CD14-positive monocyte (primary cell): ENCODE results near the gene MUC20. TPM values are rescaled to one million over a fixed set of nuclear protein-coding genes. Genes with fewer than 3 reads are reported as not detected.

Experiments
- DNase-seq, 3 donors: peaks; one replicate each; pipeline ENCODE4 v3.0.0-alpha.2; 2011 to 2022
- H2AFZ ChIP-seq: 2 replicates; pipeline ENCODE4 v1.6.0; 2012; ENCODE audit warnings: mild to moderate bottlenecking, low read depth, low read length, inconsistent platforms; ENCODE audit not compliant: insufficient read depth, poor library complexity, severe bottlenecking
- H3K27ac ChIP-seq, 2 donors: 1 replicate in 1 of 2; 2 replicates in 1 of 2; pipeline ENCODE4 v1.5.1; 2012 to 2013; ENCODE audit warnings: low read length in 2 of 2, control low read depth in 1 of 2, inconsistent platforms in 1 of 2, low read depth in 1 of 2, mild to moderate bottlenecking in 1 of 2
- H3K27me3 ChIP-seq, 2 donors: one replicate each; pipeline versions ENCODE4 v1.6.0 to v1.6.1; 2011 to 2013; ENCODE audit warnings: low read length in 2 of 2; ENCODE audit not compliant: control insufficient read depth in 2 of 2, insufficient read depth in 2 of 2
- H3K36me3 ChIP-seq, 2 donors: replicated peaks in 1 of 2; 1 replicate in 1 of 2; 2 replicates in 1 of 2; pipeline versions ENCODE4 v1.5.1 to v1.6.1; 2012 to 2013; ENCODE audit warnings: low read length in 2 of 2, control low read depth in 1 of 2, inconsistent platforms in 1 of 2, mild to moderate bottlenecking in 1 of 2; ENCODE audit not compliant: insufficient read depth in 2 of 2, control insufficient read depth in 1 of 2
- H3K4me1 ChIP-seq, 2 donors: 1 replicate in 1 of 2; 2 replicates in 1 of 2; pipeline versions ENCODE4 v1.5.1 to v1.6.1; 2012 to 2013; ENCODE audit warnings: low read length in 2 of 2, control low read depth in 1 of 2, inconsistent platforms in 1 of 2, mild to moderate bottlenecking in 1 of 2, moderate library complexity in 1 of 2; ENCODE audit not compliant: insufficient read depth in 2 of 2, control insufficient read depth in 1 of 2
- H3K4me2 ChIP-seq: replicated peaks from 2 replicates; pipeline ENCODE3; 2012; ENCODE audit warnings: low read length, moderate library complexity, mild to moderate bottlenecking; ENCODE audit not compliant: poor library complexity, severe bottlenecking; ENCODE audit errors: extremely low read depth
- H3K4me3 ChIP-seq, 3 experiments: fragments of 200-600 bp in 1 of 3; sonication (generic) in 1 of 3; replicated peaks in 1 of 3; 1 replicate in 2 of 3; 2 replicates in 1 of 3; pipeline ENCODE4 v1.5.1; 2011 to 2013; ENCODE audit warnings: low read length in 3 of 3, mild to moderate bottlenecking in 3 of 3, control low read depth in 2 of 3, low read depth in 2 of 3, inconsistent platforms in 1 of 3, moderate library complexity in 1 of 3
- H3K79me2 ChIP-seq: 2 replicates; pipeline ENCODE4 v1.6.0; 2012; ENCODE audit warnings: mild to moderate bottlenecking, control low read depth, inconsistent platforms, low read length, moderate library complexity; ENCODE audit not compliant: insufficient read depth
- H3K9ac ChIP-seq: 2 replicates; pipeline ENCODE4 v1.6.0; 2017; ENCODE audit warnings: low read length, mild to moderate bottlenecking; ENCODE audit not compliant: insufficient read depth, poor library complexity, severe bottlenecking
- H3K9me3 ChIP-seq, 2 donors: replicated peaks in 1 of 2; 1 replicate in 1 of 2; 2 replicates in 1 of 2; pipeline versions ENCODE4 v1.5.1 to v1.6.1; 2012 to 2013; ENCODE audit warnings: low read length in 2 of 2, control low read depth in 1 of 2; ENCODE audit not compliant: control insufficient read depth in 1 of 2, insufficient read depth in 1 of 2
- H4K20me1 ChIP-seq: 2 replicates; pipeline ENCODE4 v1.6.0; 2012; ENCODE audit warnings: mild to moderate bottlenecking, low read length, control low read depth, moderate library complexity; ENCODE audit not compliant: insufficient read depth
- H3K27ac Mint-ChIP-seq, 7 donors: one replicate each; pipeline ENCODE4 v1.8.0; 2020; ENCODE audit warnings: mild to moderate bottlenecking in 7 of 7, mixed read lengths in 7 of 7, moderate library complexity in 6 of 7, inconsistent platforms in 2 of 7
- H3K27me3 Mint-ChIP-seq, 3 donors: one replicate each; pipeline ENCODE4 v1.8.0; 2021 to 2022; ENCODE audit warnings: low read depth in 3 of 3, mild to moderate bottlenecking in 3 of 3, mixed read lengths in 3 of 3, moderate library complexity in 3 of 3, inconsistent platforms in 1 of 3
- H3K36me3 Mint-ChIP-seq, 2 donors: one replicate each; pipeline ENCODE4 v1.8.0; 2020; ENCODE audit warnings: mixed read lengths in 2 of 2, inconsistent platforms in 1 of 2, mild to moderate bottlenecking in 1 of 2
- H3K4me1 Mint-ChIP-seq: one replicate; pipeline ENCODE4 v1.8.0; 2020; ENCODE audit warnings: mild to moderate bottlenecking, mixed read lengths
- H3K4me3 Mint-ChIP-seq, 2 donors: one replicate each; pipeline ENCODE4 v1.8.0; 2020; ENCODE audit warnings: mild to moderate bottlenecking in 2 of 2, mixed read lengths in 2 of 2, moderate library complexity in 1 of 2
- H3K9me3 Mint-ChIP-seq, 7 donors: one replicate each; pipeline ENCODE4 v1.8.0; 2020 to 2022; ENCODE audit warnings: mixed read lengths in 7 of 7, mild to moderate bottlenecking in 6 of 7, moderate library complexity in 6 of 7, inconsistent platforms in 2 of 7
- CTCF ChIP-seq: fragments of 200-600 bp; IDR thresholded peaks from one replicate; pipeline ENCODE4 v1.8.0; 2022; ENCODE audit warnings: antibody characterized with exemption, mild to moderate bottlenecking
- WGBS: methylation state at CpG from one replicate; pipeline ENCODE4 v1.1.5; 2013; ENCODE audit warnings: missing lambda C conversion rate; ENCODE audit not compliant: insufficient coverage; 5-methylcytosine and 5-hydroxymethylcytosine counted together
- intact Hi-C, 2 donors: fragments of 100-400 bp; cut with micrococcal nuclease; formaldehyde crosslinking; loops; one replicate each; pipeline versions ENCODE4 v1.15.0 to v1.15.1; 2023
- polyA plus RNA-seq, 3 donors: library from polyadenylated mRNA; depleted of rRNA in 1 of 3; unstranded in 2 of 3; stranded (reverse) in 1 of 3; fragments of 300-500 nt in 2 of 3; fragments of >200 nt in 1 of 3; fragmentation: Illumina TruSeq in 2 of 3; gene quantifications; 1 replicate in 2 of 3; 2 replicates in 1 of 3; pipeline ENCODE4 v1.2.3, GENCODE V29; 2012 to 2021

Gene MUC20
- polyA plus RNA-seq, 3 donors = 5.4 TPM; not detected in 2

GRCh38 chr3:195692354-195692685 lies 28.5 kb upstream of the MUC20 start:
- no peak overlapping the region for H3K4me2 ChIP-seq
- H3K27me3 Mint-ChIP-seq = no peaks in the 10 kb centered on the region
- H3K36me3 Mint-ChIP-seq = peaks cover 64 to 72% of the 10 kb centered on the region in 2 donors

GRCh38 chr3:195692781-195693427 lies 27.9 kb upstream of the MUC20 start:
- Mint-ChIP-seq H3K4me1 (peaks cover 2% of the 10 kb centered on the region), H3K9me3 (peaks cover 0 to 2% (median 0%) of the 10 kb centered on the region in 7 donors), H3K4me3 (no peak overlapping the region), H3K36me3 (peaks cover 65 to 74% of the 10 kb centered on the region in 2 donors), H3K27me3 (no peaks in the 10 kb centered on the region), H3K27ac (no peak overlapping the region)
- H3K4me1 ChIP-seq = no peaks in the 10 kb centered on the region
- no peak overlapping the region for H3K27ac ChIP-seq
- no peak overlapping the region for H3K4me3 ChIP-seq
- H3K9me3 ChIP-seq = no peaks in the 10 kb centered on the region
- no peak overlapping the region for H3K4me2 ChIP-seq
- peaks cover 55 to 71% of the 10 kb centered on the region in 2 donors for H3K36me3 ChIP-seq
- TF ChIP-seq CTCF = no peak
- intact Hi-C loops = no loop called here
- H3K9ac ChIP-seq = no peak overlapping the region
- WGBS = 100% methylated on average over 1 of the region's 5 CpGs
- H3K27me3 ChIP-seq = no peaks in the 10 kb centered on the region
- H3K79me2 ChIP-seq = no peaks in the 10 kb centered on the region
- H4K20me1 ChIP-seq = no peaks in the 10 kb centered on the region
- no peak overlapping the region for H2AFZ ChIP-seq
- no peak for DNase-seq

More at GRCh38 chr3:195692354-195692685, 28.5 kb upstream of the MUC20 start:
- Histone ChIP-seq H3K9ac (no peak overlapping the region), H3K27ac (no peak overlapping the region), H3K36me3 (peaks cover 59 to 69% of the 10 kb centered on the region in 2 donors), H3K9me3 (no peaks in the 10 kb centered on the region), H4K20me1 (no peaks in the 10 kb centered on the region), H3K4me3 (no peak overlapping the region), H3K4me1 (no peaks in the 10 kb centered on the region), H3K27me3 (no peaks in the 10 kb centered on the region), H2AFZ (no peak overlapping the region), H3K79me2 (no peaks in the 10 kb centered on the region)
- intact Hi-C loops = no loop called here
- DNase-seq = no peak
- peaks cover 0 to 3% (median 0%) of the 10 kb centered on the region in 7 donors for H3K9me3 Mint-ChIP-seq
- no peak for TF ChIP-seq CTCF
- WGBS = 98% methylated on average over 5 of the region's 5 CpGs
- H3K27ac Mint-ChIP-seq = no peak overlapping the region
- no peak overlapping the region for H3K4me3 Mint-ChIP-seq
- H3K4me1 Mint-ChIP-seq = no peaks in the 10 kb centered on the region
